Vagina (tissue), 2 donors: ENCODE data around the gene ADCY1. TPM values are rescaled to one million over a fixed set of nuclear protein-coding genes. Genes with fewer than 3 reads are reported as not detected.
A peak's percentile ranks its signal among the peaks of the same experiment; 100 is the strongest.
"Not testable (repeated sequence)": the region's sequence is repeated elsewhere in the genome, so short reads cannot be mapped to it uniquely, and the experiment has no call there.

Experiments used
- DNase-seq, 2 donors: peaks; one replicate each; pipeline ENCODE4 v3.0.0-alpha.2; 2017; ENCODE audit errors: extremely low spot score in 2 of 2
- H3K27ac ChIP-seq: fragments of 200-600 bp; sonication (generic); one replicate; pipeline ENCODE4 v1.5.1; 2019
- H3K27me3 ChIP-seq: fragments of 200-600 bp; sonication (generic); one replicate; pipeline ENCODE4 v1.5.1; 2019
- H3K36me3 ChIP-seq, 2 donors: fragments of 200-600 bp; sonication (generic); one replicate each; pipeline ENCODE4 v1.5.1; 2017 to 2019
- H3K4me1 ChIP-seq: fragments of 200-600 bp; sonication (generic); one replicate; pipeline ENCODE4 v1.5.1; 2019
- H3K4me3 ChIP-seq, 2 donors: fragments of 200-600 bp; sonication (generic); 1 replicate in 1 of 2; 2 replicates in 1 of 2; pipeline ENCODE4 v1.5.1; 2016 to 2019
- H3K9me3 ChIP-seq: fragments of 200-600 bp; sonication (generic); one replicate; pipeline ENCODE4 v1.5.1; 2019
- POLR2A ChIP-seq, 2 donors: fragments of 450-650 bp; IDR thresholded peaks; one replicate each; pipeline ENCODE4 v1.6.1; 2017; ENCODE audit warnings: antibody characterized with exemption in 2 of 2, mild to moderate bottlenecking in 2 of 2, moderate library complexity in 2 of 2
- POLR2AphosphoS5 ChIP-seq, 2 donors: sonication (generic); formaldehyde crosslinking; IDR thresholded peaks; one replicate each; pipeline ENCODE4 v1.9.0; 2017; ENCODE audit warnings: antibody characterized with exemption in 2 of 2, mild to moderate bottlenecking in 2 of 2, low read depth in 1 of 2; ENCODE audit not compliant: insufficient read depth in 1 of 2
- intact Hi-C: fragments of 100-400 bp; cut with DNase I; formaldehyde crosslinking; loops from one replicate; pipeline ENCODE4 v1.15.1; 2023
- small RNA-seq: library from RNA; depleted of rRNA; stranded (forward); fragments of <200 nt; gene quantifications from one replicate; pipeline ENCODE3, GENCODE V24; 2016
- total RNA-seq: library from RNA; depleted of rRNA; stranded (reverse); fragments of >200 nt; gene quantifications from one replicate; pipeline ENCODE4 v1.2.3, GENCODE V29; 2016

ADCY1 gene
- total RNA-seq, 1 donor from 2014 or later: 2.5 TPM

GRCh38 chr7:45768516-45769394 is 194.6 kb downstream of the ADCY1 start:
- peak; percentile 96 to 97 for DNase-seq
- TF ChIP-seq POLR2AphosphoS5 (IDR thresholded peaks at IDR 0.05; ENCODE audit: insufficient read depth in 1 of 2, low read depth in 1 of 2): peak; percentile 90 to 93
- TF ChIP-seq POLR2A (IDR thresholded peaks at IDR 0.05): peak in 1 of 2 donors; percentile 62
- H3K9me3 ChIP-seq, H3K36me3 ChIP-seq, H3K27me3 ChIP-seq, intact Hi-C loops: not testable (repeated sequence)
- H3K27ac ChIP-seq: peak overlapping the region; percentile 92
- H3K4me1 ChIP-seq: peaks cover 20% of the 10 kb centered on the region
- H3K4me3 ChIP-seq: peak overlapping the region; percentile 55 to 76

GRCh38 chr7:45769626-45770025 is 195.5 kb downstream of the ADCY1 start:
- H3K27ac ChIP-seq: peak overlapping the region; percentile 92
- H3K27me3 ChIP-seq, intact Hi-C loops, H3K9me3 ChIP-seq, H3K36me3 ChIP-seq, DNase-seq: not testable (repeated sequence)
- peaks cover 20% of the 10 kb centered on the region for H3K4me1 ChIP-seq
- H3K4me3 ChIP-seq: peak overlapping the region; percentile 55 to 76

Small RNA genes lying within 50 kb of the gene (small RNA-seq; reads per million reads assigned to genes)
- not detected for gene AC073325.2
